HepG2 (cell line): ENCODE data around the gene THRAP3. TPM values are rescaled to one million over a fixed set of nuclear protein-coding genes. Genes with fewer than 3 reads are reported as not detected.

Experiments used
- ARNTL ChIP-seq: sonication (generic); formaldehyde crosslinking; IDR thresholded peaks from 2 replicates; pipeline ENCODE4 v1.4.0; 2020; ENCODE audit warnings: mild to moderate bottlenecking, missing genetic modification reagents
- CEBPG ChIP-seq: IDR thresholded peaks from 2 replicates; pipeline ENCODE4 v1.6.1; 2016
- CTCF ChIP-seq: sonication (generic); formaldehyde crosslinking; IDR thresholded peaks from 2 replicates; pipeline ENCODE4 v1.5.0; 2020; ENCODE audit warnings: mild to moderate bottlenecking, missing genetic modification reagents, moderate library complexity
- JUNB ChIP-seq: sonication (generic); formaldehyde crosslinking; IDR thresholded peaks from 2 replicates; pipeline ENCODE4 v1.8.0; 2022; ENCODE audit warnings: missing genetic modification reagents, mild to moderate bottlenecking, borderline replicate concordance
- MBNL3 ChIP-seq: fragments of 250-450 bp; sonication (Bioruptor Pico); conservative IDR thresholded peaks from 2 replicates; pipeline ENCODE4 v1.8.0; 2022; ENCODE audit warnings: mild to moderate bottlenecking, inconsistent platforms
- PATZ1 ChIP-seq: sonication (generic); formaldehyde crosslinking; IDR thresholded peaks from 2 replicates; pipeline ENCODE4 v1.4.0; 2020; ENCODE audit warnings: missing genetic modification reagents
- PREB ChIP-seq: sonication (generic); formaldehyde crosslinking; IDR thresholded peaks from 2 replicates; pipeline ENCODE4 v1.4.0; 2020; ENCODE audit warnings: missing genetic modification reagents
- RNF2 ChIP-seq: fragments of 450-650 bp; conservative IDR thresholded peaks from 2 replicates; pipeline ENCODE4 v1.6.1; 2016; ENCODE audit warnings: low read depth
- RXRA ChIP-seq: sonication (generic); formaldehyde crosslinking; IDR thresholded peaks from 2 replicates; pipeline ENCODE4 v1.5.1; 2020; ENCODE audit warnings: missing genetic modification reagents
- TFAP4 ChIP-seq: sonication (generic); IDR thresholded peaks from 2 replicates; pipeline ENCODE4 v1.6.1; 2016; ENCODE audit warnings: low read depth, borderline replicate concordance
- TOE1 ChIP-seq: sonication (generic); formaldehyde crosslinking; IDR thresholded peaks from 2 replicates; pipeline ENCODE4 v1.4.0; 2020; ENCODE audit warnings: mild to moderate bottlenecking, missing genetic modification reagents
- YY1 ChIP-seq: IDR thresholded peaks from 2 replicates; pipeline ENCODE4 v1.6.1; 2011; ENCODE audit warnings: low read length, low read depth, moderate library complexity, mild to moderate bottlenecking; ENCODE audit not compliant: insufficient read depth, insufficient replicate concordance
- ZBTB37 ChIP-seq: sonication (generic); formaldehyde crosslinking; IDR thresholded peaks from 2 replicates; pipeline ENCODE4 v1.4.0; 2020; ENCODE audit warnings: mild to moderate bottlenecking, missing genetic modification reagents
- ZBTB43 ChIP-seq: sonication (generic); formaldehyde crosslinking; conservative IDR thresholded peaks from 2 replicates; pipeline ENCODE4 v1.4.0; 2020; ENCODE audit warnings: missing genetic modification reagents
- ZFP82 ChIP-seq: sonication (generic); formaldehyde crosslinking; IDR thresholded peaks from 2 replicates; pipeline ENCODE4 v1.5.1; 2020; ENCODE audit warnings: mild to moderate bottlenecking, missing genetic modification reagents, borderline replicate concordance
- ZNF17 ChIP-seq: sonication (generic); formaldehyde crosslinking; IDR thresholded peaks from 2 replicates; pipeline ENCODE4 v1.5.0; 2020; ENCODE audit warnings: mild to moderate bottlenecking, missing genetic modification reagents
- ZNF331 ChIP-seq: sonication (generic); formaldehyde crosslinking; IDR thresholded peaks from 2 replicates; pipeline ENCODE4 v1.4.0; 2020; ENCODE audit warnings: missing genetic modification reagents
- ZNF788 ChIP-seq: sonication (generic); formaldehyde crosslinking; IDR thresholded peaks from 2 replicates; pipeline ENCODE4 v1.5.0; 2020; ENCODE audit warnings: mild to moderate bottlenecking, missing genetic modification reagents, borderline replicate concordance
- ZNF841 ChIP-seq: sonication (generic); formaldehyde crosslinking; IDR thresholded peaks from 2 replicates; pipeline ENCODE4 v1.8.1; 2023; ENCODE audit warnings: missing genetic modification reagents, borderline replicate concordance
- ZNF878 ChIP-seq: sonication (generic); formaldehyde crosslinking; IDR thresholded peaks from 2 replicates; pipeline ENCODE4 v1.8.1; 2023; ENCODE audit warnings: mild to moderate bottlenecking, missing genetic modification reagents, moderate library complexity
- polyA plus RNA-seq, 8 experiments: library from polyadenylated mRNA; depleted of rRNA in 3 of 8; stranded (reverse) in 7 of 8; unstranded in 1 of 8; fragments of >200 nt; fragmentation: Illumina TruSeq in 4 of 8; extraction: Trizol in 4 of 8; gene quantifications; 2 replicates each; pipeline versions ENCODE4 v1.2.1 to v1.2.3, GENCODE V29; 2011 to 2016; ENCODE audit warnings: low read depth in 4 of 8, missing spikeins in 1 of 8, mixed read lengths in 1 of 8; ENCODE audit not compliant: insufficient read depth in 1 of 8
- total RNA-seq, 5 experiments: library from RNA; depleted of rRNA; stranded (reverse); fragments of >200 nt; fragmentation: Illumina TruSeq; extraction: Trizol; gene quantifications; 2 replicates each; pipeline ENCODE4 v1.2.3, GENCODE V29; 2016; ENCODE audit warnings: low read depth in 1 of 5

The THRAP3 gene
- total and polyA plus RNA-seq, 2 of the 13 experiments (the other 11 are each of a cell fraction or from before 2014, with no cell fraction given): 45.0 to 92.6 TPM

GRCh38 chr1:36329817-36330216 lies 105.6 kb downstream of the THRAP3 start (continued):
- 0 out of 2 replicates have a peak, but pooled peaks have one; percentile 3 for TF ChIP-seq CTCF (CRISPR knock-in tag)
- 0 out of 2 replicates have a peak, but pooled peaks have one; percentile 41 for TF ChIP-seq ZBTB37 (CRISPR knock-in tag)
- no peak for TF ChIP-seq ZFP82 (CRISPR knock-in tag)
- peak; percentile 77 for TF ChIP-seq PATZ1 (CRISPR knock-in tag)
- no peak for TF ChIP-seq MBNL3
- no peak for TF ChIP-seq ZNF841 (CRISPR knock-in tag)
- TF ChIP-seq ZNF878 (CRISPR knock-in tag): no peak
- TF ChIP-seq CEBPG (CRISPR knock-in tag): no peak
- TF ChIP-seq ARNTL (CRISPR knock-in tag): no peak
- TF ChIP-seq RXRA (CRISPR knock-in tag): peak; percentile 19; the same call in 1 of the 2 replicates
- 0 out of 2 replicates have a peak, but pooled peaks have one; percentile 1 for TF ChIP-seq JUNB (CRISPR knock-in tag)
- TF ChIP-seq ZNF788 (CRISPR knock-in tag): no peak
- TF ChIP-seq TOE1 (CRISPR knock-in tag): no peak
- no peak for TF ChIP-seq RNF2
- no peak for TF ChIP-seq ZNF331
- TF ChIP-seq ZNF17 (CRISPR knock-in tag): no peak
- TF ChIP-seq TFAP4: peak; percentile 21; the same call in 1 of the 2 replicates
- TF ChIP-seq YY1: no peak
- TF ChIP-seq ZBTB43 (CRISPR knock-in tag): no peak
- no peak for TF ChIP-seq PREB (CRISPR knock-in tag)
